ENCODE measurements around the gene THYN1. TPM values are rescaled to one million over a fixed set of nuclear protein-coding genes. Genes with fewer than 3 reads are reported as not detected.

THYN1 gene
- total and polyA plus RNA-seq, 2 of the 13 experiments (the other 11 are each of a cell fraction or from before 2014, with no cell fraction given), result 36.1 to 87.6 TPM

Other genes starting within 250 kb of the THYN1 start
- 2.0 and 2.8 TPM in 2 replicates for gene JAM3, start 184.3 kb downstream of the THYN1 start, total RNA-seq (2016; rRNA removed; fragmentation: Illumina TruSeq; extraction: Trizol)
- 0.71 and 0.98 TPM in 2 replicates for gene JAM3, start 184.3 kb downstream of the THYN1 start, polyA plus RNA-seq (2011; rRNA removed)
- 25.6 and 33.3 TPM in 2 replicates for gene NCAPD3, start 29.4 kb downstream of the THYN1 start, total RNA-seq (2016; rRNA removed; fragmentation: Illumina TruSeq; extraction: Trizol)
- gene NCAPD3, start 29.4 kb downstream of the THYN1 start, polyA plus RNA-seq (2011; rRNA removed), result 18.0 and 20.7 TPM in 2 replicates
- gene VPS26B, start 28.7 kb downstream of the THYN1 start, total RNA-seq (2016; rRNA removed; fragmentation: Illumina TruSeq; extraction: Trizol), result 20.2 and 20.4 TPM in 2 replicates
- 23.2 and 23.6 TPM in 2 replicates for gene VPS26B, start 28.7 kb downstream of the THYN1 start, polyA plus RNA-seq (2011; rRNA removed)
- gene ACAD8, start 216 bp upstream of the THYN1 start, total RNA-seq (2016; rRNA removed; fragmentation: Illumina TruSeq; extraction: Trizol), result 16.1 and 20.3 TPM in 2 replicates
- 13.5 and 15.0 TPM in 2 replicates for gene ACAD8, start 216 bp upstream of the THYN1 start, polyA plus RNA-seq (2011; rRNA removed)
- not detected in 2 replicates for gene GLB1L3, start 23.0 kb upstream of the THYN1 start, total RNA-seq (2016; rRNA removed; fragmentation: Illumina TruSeq; extraction: Trizol)
- gene GLB1L3, start 23.0 kb upstream of the THYN1 start, polyA plus RNA-seq (2011; rRNA removed), result not detected in 2 replicates
- 0.27 and 0.69 TPM in 2 replicates for gene GLB1L2, start 78.6 kb upstream of the THYN1 start, total RNA-seq (2016; rRNA removed; fragmentation: Illumina TruSeq; extraction: Trizol)
- gene GLB1L2, start 78.6 kb upstream of the THYN1 start, polyA plus RNA-seq (2011; rRNA removed), result 0.59 and 0.80 TPM in 2 replicates
- gene B3GAT1, start 158.9 kb upstream of the THYN1 start, total RNA-seq (2016; rRNA removed; fragmentation: Illumina TruSeq; extraction: Trizol), result not detected in 2 replicates
- gene B3GAT1, start 158.9 kb upstream of the THYN1 start, polyA plus RNA-seq (2011; rRNA removed), result not detected in 2 replicates